ENCODE results near the gene CDC42BPG.

The CDC42BPG gene

GRCh38 chr11:64801561-64802369 lies 42.7 kb downstream of the CDC42BPG start (continued):
- TF ChIP-seq ZNF398 (tag by site-specific recombination; IDR thresholded peaks at IDR 0.05), result peak; percentile 27; the same call in 1 of the 2 replicates
- TF ChIP-seq PBX3 (CRISPR knock-in tag; IDR thresholded peaks at IDR 0.05), result no peak
- peak; percentile 75 for TF ChIP-seq KLF1 (tag by site-specific recombination; IDR thresholded peaks at IDR 0.05)
- TF ChIP-seq SCRT1 (tag by site-specific recombination; IDR thresholded peaks at IDR 0.05; ENCODE audit: borderline replicate concordance), result no peak
- no peak for TF ChIP-seq ZNF677 (tag by site-specific recombination; IDR thresholded peaks at IDR 0.05)
- no peak for TF ChIP-seq ZBTB11 (tag by site-specific recombination; conservative IDR thresholded peaks at IDR 0.05; ENCODE audit: low read depth)
- TF ChIP-seq ZFP69B (tag by site-specific recombination; IDR thresholded peaks at IDR 0.05), result no peak
- no peak for TF ChIP-seq ZNF830 (tag by site-specific recombination; IDR thresholded peaks at IDR 0.05; ENCODE audit: low read depth)
- TF ChIP-seq GLI4 (tag by site-specific recombination; IDR thresholded peaks at IDR 0.05), result no peak
- no peak for TF ChIP-seq ZNF560 (tag by site-specific recombination; IDR thresholded peaks at IDR 0.05; ENCODE audit: borderline replicate concordance)
- no peak for TF ChIP-seq ZNF394 (tag by site-specific recombination; IDR thresholded peaks at IDR 0.05; ENCODE audit: borderline replicate concordance)
- TF ChIP-seq SETDB1 (IDR thresholded peaks at IDR 0.05; ENCODE audit: insufficient read length, low read length), result no peak
- TF ChIP-seq ZNF555 (tag by site-specific recombination; conservative IDR thresholded peaks at IDR 0.05), result no peak
- TF ChIP-seq ZNF416 (tag by site-specific recombination; IDR thresholded peaks at IDR 0.05), result no peak
- TF ChIP-seq ZNF792 (tag by site-specific recombination; IDR thresholded peaks at IDR 0.05), result no peak
- TF ChIP-seq ZSCAN18 (tag by site-specific recombination; IDR thresholded peaks at IDR 0.05), result no peak
- TF ChIP-seq SP3 (tag by site-specific recombination; IDR thresholded peaks at IDR 0.05), result no peak
- 0 out of 2 replicates have a peak, but pooled peaks have one; percentile 14 for TF ChIP-seq ZBTB8A (tag by site-specific recombination; IDR thresholded peaks at IDR 0.05)
- TF ChIP-seq SP2 (tag by site-specific recombination; IDR thresholded peaks at IDR 0.05), result no peak

Data from HEK293 (cell line).